MCF 10A (cell line): ENCODE data around the gene AK5. TPM values are rescaled to one million over a fixed set of nuclear protein-coding genes. Genes with fewer than 3 reads are reported as not detected.

ENCODE experiments used
- BruUV-seq: library from RNA; stranded (reverse); fragments of 400-500 nt; replicated peaks from 2 replicates; lab custom pipeline; 2021; lab: Mats Ljungman, UMichigan
- CTCF ChIA-PET: fragments of 300-600 bp; sonication (Branson Sonifier 250); formaldehyde crosslinking; extraction: SDS; loops from one replicate; lab custom pipeline; 2021; ENCODE audit warnings: antibody characterized with exemption, inconsistent platforms; lab: Yijun Ruan, JAX
- POLR2A ChIA-PET: fragments of 300-600, 350-650 bp; sonication (Branson Sonifier 250); formaldehyde crosslinking; extraction: SDS; loops from one replicate; lab custom pipeline; 2020; ENCODE audit warnings: antibody characterized with exemption, inconsistent platforms; lab: Yijun Ruan, JAX
- DNase-seq: peaks from one replicate; pipeline ENCODE4 v3.0.0-alpha.2; 2018; ENCODE audit not compliant: unreplicated experiment
- H3K27ac Mint-ChIP-seq: one replicate; pipeline ENCODE4 v1.8.0; 2022; ENCODE audit warnings: mild to moderate bottlenecking, low read depth, mixed read lengths; ENCODE audit not compliant: unreplicated experiment
- H3K27me3 Mint-ChIP-seq: one replicate; pipeline ENCODE4 v1.8.0; 2022; ENCODE audit warnings: mixed read lengths; ENCODE audit not compliant: insufficient read depth, unreplicated experiment
- H3K36me3 Mint-ChIP-seq: one replicate; pipeline ENCODE4 v1.8.0; 2022; ENCODE audit warnings: mild to moderate bottlenecking, moderate library complexity, mixed read lengths; ENCODE audit not compliant: insufficient read depth, unreplicated experiment
- H3K4me1 Mint-ChIP-seq: one replicate; pipeline ENCODE4 v1.8.0; 2022; ENCODE audit warnings: mixed read lengths; ENCODE audit not compliant: insufficient read depth, unreplicated experiment
- H3K4me3 Mint-ChIP-seq: one replicate; pipeline ENCODE4 v1.8.0; 2022; ENCODE audit warnings: mild to moderate bottlenecking, moderate library complexity, mixed read lengths; ENCODE audit not compliant: unreplicated experiment
- H3K9me3 Mint-ChIP-seq: one replicate; pipeline ENCODE4 v1.8.0; 2022; ENCODE audit warnings: mixed read lengths; ENCODE audit not compliant: unreplicated experiment
- CTCF ChIP-seq: fragments of 200-600 bp; IDR thresholded peaks from one replicate; pipeline ENCODE4 v1.8.0; 2022; ENCODE audit warnings: antibody characterized with exemption, mild to moderate bottlenecking; ENCODE audit not compliant: unreplicated experiment
- intact Hi-C: fragments of 100-400 bp; cut with micrococcal nuclease; formaldehyde crosslinking; loops from 2 replicates; pipeline ENCODE4 v1.14.1; 2022
- total RNA-seq: library from RNA; stranded (reverse); gene quantifications from 2 replicates; pipeline ENCODE4 v1.2.3, GENCODE V29; 2022

AK5 gene
- total RNA-seq, 1 experiment from 2014 or later = not detected

GRCh38 chr1:77540501-77541161 lies 258.8 kb downstream of the AK5 start:
- no TSS peak for BruUV-seq
- no peaks in the 10 kb centered on the region for H3K9me3 Mint-ChIP-seq
- H3K36me3 Mint-ChIP-seq = no peaks in the 10 kb centered on the region
- DNase-seq = peak; percentile 88
- ChIA-PET POLR2A (interaction anchor here (0.6 to 2.1 kb wide), 3 partner anchors 8 to 1755 kb away, joined by 3 to 12 read pairs (median 4); no protein-coding TSS in a partner anchor), CTCF (interaction anchor here (0.7 to 1.1 kb wide), 2 partner anchors 9 to 37 kb away, joined by 3 to 4 read pairs; no protein-coding TSS in a partner anchor)
- peak overlapping the region; percentile 93 for H3K27ac Mint-ChIP-seq
- intact Hi-C loops = loop anchor here (2.0 kb wide), 1 partner anchor 142 kb away; the partner anchor contains the start of gene ZZZ3
- H3K27me3 Mint-ChIP-seq = no peaks in the 10 kb centered on the region
- H3K4me3 Mint-ChIP-seq = peak overlapping the region; percentile 60
- peaks cover 44% of the 10 kb centered on the region for H3K4me1 Mint-ChIP-seq
- TF ChIP-seq CTCF = no peak

DNA sequence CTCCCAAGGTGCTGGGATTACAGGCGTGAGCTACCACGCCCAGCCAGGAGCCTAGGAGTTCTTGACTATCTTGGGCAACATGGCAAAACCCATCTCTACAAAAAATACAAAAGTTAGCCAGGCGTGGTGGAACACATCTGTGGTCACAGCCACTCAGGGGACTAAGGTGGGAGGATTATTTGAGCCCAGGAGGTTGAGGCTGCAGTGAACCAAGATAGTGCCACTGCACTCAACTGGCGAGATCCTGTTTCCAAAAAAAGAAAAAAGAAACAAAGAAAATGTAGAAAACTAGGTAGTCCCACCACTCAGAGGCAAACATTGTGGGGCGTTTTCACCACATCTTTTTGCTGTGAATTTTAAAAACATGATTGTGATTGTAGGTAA lies 259.3 kb downstream of the AK5 start:
- ChIA-PET POLR2A (interaction anchor here (0.6 to 2.1 kb wide), 3 partner anchors 8 to 1756 kb away, joined by 3 to 12 read pairs (median 4); no protein-coding TSS in a partner anchor), CTCF (interaction anchor here (0.7 to 4.8 kb wide), 3 partner anchors 8 to 36 kb away, joined by 3 to 30 read pairs (median 4); no protein-coding TSS in a partner anchor)
- no peak for TF ChIP-seq CTCF

GRCh38 chr1:77542813-77543420 lies 261.1 kb downstream of the AK5 start:
- BruUV-seq = no TSS peak
- intact Hi-C loops = no loop called here
- POLR2A ChIA-PET = no interaction called here

More for the DNA sequence above, 259.3 kb downstream of the AK5 start:
- Mint-ChIP-seq H3K9me3 (no peaks in the 10 kb centered on the region), H3K27ac (peak overlapping the region; percentile 93), H3K27me3 (no peaks in the 10 kb centered on the region), H3K36me3 (no peaks in the 10 kb centered on the region), H3K4me1 (peaks cover 44% of the 10 kb centered on the region), H3K4me3 (peak overlapping the region; percentile 60)
- intact Hi-C loops = loop anchor here (2.0 kb wide), 1 partner anchor 142 kb away; the partner anchor contains the start of gene ZZZ3
- BruUV-seq = no TSS peak
- DNase-seq = no peak

More at GRCh38 chr1:77542813-77543420, 261.1 kb downstream of the AK5 start:
- no peak for TF ChIP-seq CTCF
- no peaks in the 10 kb centered on the region for H3K9me3 Mint-ChIP-seq
- CTCF ChIA-PET = interaction anchor here (4.8 kb wide), 1 partner anchor 9 kb away, joined by 30 read pairs; no protein-coding TSS in a partner anchor
- peaks cover 35% of the 10 kb centered on the region for H3K4me1 Mint-ChIP-seq
- H3K36me3 Mint-ChIP-seq = no peaks in the 10 kb centered on the region
- no peak for DNase-seq
- H3K27ac Mint-ChIP-seq = peak overlapping the region; percentile 67
- no peaks in the 10 kb centered on the region for H3K27me3 Mint-ChIP-seq
- H3K4me3 Mint-ChIP-seq = no peak overlapping the region
